HG02798 (cell line): Measurements from ENCODE around the gene LDB3.

Experiments used
- ATAC-seq: cut with Tn5 transposase; IDR thresholded peaks from one replicate; pipeline ENCODE4 v1.9.1; 2021; ENCODE audit warnings: mild to moderate bottlenecking; ENCODE audit not compliant: unreplicated experiment, poor library complexity

LDB3 gene

DNA sequence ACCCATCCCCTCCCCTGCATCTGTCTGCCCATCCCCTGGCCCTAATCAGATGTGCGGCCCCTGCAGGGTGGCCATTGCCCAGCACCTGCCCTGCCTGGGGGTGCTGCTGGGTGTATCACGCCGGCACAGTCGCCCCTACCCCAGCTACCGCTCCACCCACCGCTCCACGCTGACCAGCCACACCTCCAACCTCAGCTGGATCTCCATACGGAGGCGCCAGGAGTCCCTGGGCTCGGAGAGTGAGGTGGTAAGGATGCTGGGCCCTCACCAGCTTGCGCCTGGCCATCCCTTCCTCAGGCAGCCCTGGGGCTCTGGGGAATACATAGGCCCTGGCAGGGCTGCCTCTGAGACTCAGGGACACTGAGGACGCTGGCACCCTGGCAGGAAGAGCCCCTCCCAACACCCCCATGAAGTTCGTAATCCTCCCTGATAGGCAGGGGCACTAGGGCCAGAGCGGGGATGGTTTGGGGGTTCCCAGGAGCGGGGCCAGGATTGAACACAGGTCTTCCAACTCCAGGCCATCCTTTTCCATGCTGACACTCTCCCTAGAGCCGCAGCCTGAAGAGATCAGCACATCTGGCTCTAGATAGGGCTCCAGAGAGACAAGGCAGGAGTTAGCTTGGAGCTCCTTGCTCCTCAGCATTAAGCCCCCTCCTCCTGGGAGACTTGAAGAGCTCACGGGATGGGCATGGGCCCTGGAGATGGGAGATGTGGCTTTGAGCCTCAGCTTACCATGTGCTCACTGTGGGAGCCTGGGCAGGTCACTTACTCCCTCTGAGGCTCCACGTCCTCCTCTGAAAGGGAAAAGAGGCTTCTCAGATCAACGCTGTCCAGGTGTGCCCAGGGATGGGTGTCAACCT lies 5.9 kb upstream of the LDB3 start:
- no peak for ATAC-seq

DNA sequence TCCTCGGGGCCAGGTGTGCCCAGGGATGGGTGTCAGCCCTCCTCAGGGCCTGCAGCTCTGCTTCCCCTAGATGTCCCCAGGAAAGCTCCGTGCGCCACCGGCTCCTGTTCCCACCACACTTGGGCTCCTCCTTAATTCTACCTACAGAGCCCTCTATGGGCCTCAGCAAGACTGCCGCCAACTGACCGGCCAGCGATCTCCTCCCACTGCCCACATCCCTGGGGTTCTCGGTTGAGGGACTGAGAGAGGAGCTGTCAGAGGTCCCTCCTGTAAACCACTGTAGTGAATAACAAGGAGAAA lies 5.3 kb upstream of the LDB3 start:
- no peak for ATAC-seq

DNA sequence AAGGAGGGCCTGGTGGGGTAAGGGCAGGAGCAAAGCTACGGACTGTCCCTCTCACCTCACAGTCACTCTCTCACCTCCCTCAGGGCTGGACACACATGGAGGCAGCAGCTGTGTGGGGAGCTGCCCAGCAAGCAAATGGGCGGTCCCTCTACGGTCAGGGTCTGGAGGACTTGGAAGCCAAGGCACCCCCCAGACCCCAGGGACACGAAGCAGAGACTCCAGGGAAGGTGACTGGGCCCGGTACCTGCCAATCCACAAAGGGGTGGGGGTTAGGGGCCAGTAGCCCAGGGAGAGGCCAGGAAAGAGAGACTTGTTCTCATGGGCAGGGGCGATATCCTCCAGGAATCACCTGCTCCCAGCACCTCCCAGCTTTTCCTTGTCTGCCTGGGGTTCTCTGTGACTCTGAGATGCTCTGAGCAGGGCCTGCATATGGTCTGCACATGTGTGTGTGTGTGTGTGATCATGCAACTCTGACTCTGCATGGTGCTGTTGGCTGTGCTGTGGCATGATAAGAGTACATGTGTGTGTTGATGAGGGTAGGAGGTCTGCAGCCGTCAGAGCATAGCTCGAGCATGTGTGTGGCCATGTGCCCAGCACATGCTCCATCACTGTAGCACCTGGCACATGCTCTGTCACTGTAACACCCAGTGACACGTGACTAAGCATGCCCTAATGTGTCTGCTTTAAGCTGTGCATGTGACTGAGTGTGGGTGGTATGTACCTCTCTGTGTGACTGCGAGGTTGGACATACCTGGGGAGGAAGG lies 4.6 kb upstream of the LDB3 start:
- no peak for ATAC-seq

DNA sequence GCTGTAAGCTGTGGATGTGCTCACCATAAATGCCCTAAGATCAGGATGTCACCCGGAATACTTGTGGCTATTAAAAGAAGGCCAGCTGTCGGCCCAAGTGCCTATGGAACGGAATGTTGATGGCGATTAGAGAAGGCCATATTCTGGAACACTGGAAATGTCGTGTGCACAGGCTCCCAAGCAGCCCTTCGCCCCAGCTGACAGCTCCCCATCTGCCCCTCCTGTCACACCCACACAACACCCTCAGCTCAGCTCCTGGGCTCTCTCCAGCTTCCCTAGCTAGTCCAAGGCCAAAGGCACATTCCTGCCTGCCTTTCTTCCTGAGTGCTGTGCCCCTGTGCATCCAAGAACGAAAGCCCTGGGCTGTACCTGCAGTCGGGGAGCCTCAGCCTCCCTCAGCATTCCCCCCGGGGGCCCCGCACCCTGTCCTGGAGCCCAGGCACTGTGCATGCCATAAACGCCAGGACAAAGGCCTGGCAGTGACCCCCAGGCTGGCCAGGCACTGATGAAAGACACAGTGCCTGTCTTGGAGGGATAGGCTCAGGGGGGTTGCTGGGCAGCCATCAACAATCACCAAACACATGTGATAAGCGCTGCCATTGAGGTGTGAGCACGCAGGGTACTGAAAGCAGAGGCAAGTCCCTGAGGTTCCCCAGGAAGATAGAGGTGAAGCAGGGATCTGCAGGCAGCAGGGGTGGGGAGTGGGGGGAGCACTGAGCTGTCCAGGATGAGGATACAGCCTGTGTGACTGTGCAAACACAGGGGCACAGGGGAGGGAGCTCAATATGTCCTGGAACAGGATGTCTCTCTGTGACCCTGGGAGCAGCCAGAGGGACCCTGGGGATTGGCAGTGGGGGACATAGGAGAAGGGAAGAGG lies 3.7 kb upstream of the LDB3 start:
- no peak for ATAC-seq

DNA sequence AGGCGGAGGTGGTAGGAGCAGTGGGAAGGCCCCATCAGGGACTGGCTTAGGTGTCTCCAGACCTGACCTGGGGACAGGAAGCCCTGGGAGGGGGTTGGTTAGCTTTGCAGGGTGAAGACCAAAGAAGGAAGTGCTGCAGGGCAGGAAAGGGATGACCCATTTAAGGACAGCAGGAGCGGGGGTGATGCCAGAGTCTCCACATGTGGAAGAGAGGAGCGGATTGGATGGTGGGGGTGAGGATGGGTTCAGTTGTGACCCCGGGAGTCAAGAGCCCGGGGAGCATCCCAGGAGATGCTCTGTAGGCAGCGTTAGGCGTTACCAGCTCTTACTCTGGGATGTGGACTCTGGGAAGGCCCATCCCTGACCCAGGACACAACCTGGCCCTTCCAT lies 3.1 kb upstream of the LDB3 start:
- no peak for ATAC-seq

DNA sequence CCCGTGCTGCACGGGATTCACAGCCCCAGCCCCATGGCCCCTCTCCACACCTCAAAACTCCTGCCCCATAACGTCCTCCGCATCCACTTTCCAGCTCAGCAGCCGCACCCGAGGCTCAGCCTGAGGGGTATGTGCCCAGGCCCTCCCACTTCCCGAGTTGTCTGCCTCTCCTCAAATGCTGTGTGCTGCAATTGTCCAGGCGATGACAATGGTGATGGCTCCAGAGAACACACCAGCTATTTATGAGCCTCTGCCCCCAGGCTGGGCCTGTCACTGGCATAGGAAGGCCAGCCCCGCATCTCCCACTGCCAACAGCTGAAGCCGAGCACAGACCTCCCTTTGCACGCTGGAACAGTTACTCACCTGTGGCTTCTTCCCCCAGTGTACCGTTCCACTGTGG lies 2.4 kb upstream of the LDB3 start:
- ATAC-seq = no peak

DNA sequence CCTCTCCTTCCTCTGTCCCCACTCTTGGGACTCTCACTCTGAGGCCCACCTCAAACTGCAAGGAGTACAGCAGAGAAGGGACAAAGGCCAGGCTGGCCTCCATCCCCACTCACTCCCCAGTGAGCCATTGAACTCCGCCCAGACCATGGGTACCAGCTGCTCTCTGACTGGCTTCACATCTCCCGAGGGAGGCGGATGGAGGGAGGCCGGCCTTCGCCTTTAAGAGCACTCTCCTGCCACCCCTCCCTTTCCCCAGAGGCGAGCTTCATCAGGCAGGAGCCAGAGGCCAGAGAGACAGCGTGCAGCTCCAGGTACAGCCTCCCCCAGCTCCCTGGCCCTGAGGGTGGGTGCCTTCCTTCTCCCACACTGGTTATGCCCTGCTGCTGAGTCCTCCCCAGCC lies 1.8 kb upstream of the LDB3 start:
- no peak for ATAC-seq

DNA sequence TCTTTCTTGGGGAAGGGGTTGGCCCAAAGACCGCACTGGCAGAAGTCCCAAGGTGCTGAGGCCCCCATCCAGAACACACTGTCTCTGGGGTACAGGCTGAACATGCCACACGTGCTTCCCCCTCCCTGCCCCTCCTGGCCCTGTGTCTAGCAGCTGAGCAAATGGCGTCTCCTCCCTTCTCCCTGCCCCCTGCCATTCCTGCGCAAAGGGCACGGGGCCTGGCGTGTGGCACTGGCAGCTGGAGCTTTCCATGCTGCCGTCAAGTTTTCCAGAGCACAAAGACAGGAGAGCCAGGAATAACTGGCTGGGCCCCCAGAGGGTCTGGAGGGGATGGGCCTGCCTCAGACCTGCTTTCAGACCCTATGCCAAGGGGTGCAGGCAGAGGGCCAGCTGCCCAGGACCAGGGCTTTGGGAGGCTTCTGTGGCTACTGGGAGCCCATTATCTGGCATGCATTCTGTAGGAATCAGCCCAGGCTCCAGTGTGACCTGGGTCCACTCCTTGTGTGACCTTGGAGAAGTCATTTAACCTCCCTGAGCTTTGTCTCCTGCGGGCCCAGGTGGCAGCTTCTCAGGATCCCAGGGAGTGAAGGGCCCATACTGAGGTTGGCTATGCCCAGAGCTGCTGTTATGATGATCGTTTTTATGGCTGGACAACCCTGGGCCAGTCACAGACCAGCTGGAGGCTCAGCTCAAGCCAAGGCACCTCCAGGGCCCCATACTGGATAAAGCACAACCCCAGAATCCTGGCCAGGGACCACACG lies 710 bp upstream of the LDB3 start:
- ATAC-seq = no peak

DNA sequence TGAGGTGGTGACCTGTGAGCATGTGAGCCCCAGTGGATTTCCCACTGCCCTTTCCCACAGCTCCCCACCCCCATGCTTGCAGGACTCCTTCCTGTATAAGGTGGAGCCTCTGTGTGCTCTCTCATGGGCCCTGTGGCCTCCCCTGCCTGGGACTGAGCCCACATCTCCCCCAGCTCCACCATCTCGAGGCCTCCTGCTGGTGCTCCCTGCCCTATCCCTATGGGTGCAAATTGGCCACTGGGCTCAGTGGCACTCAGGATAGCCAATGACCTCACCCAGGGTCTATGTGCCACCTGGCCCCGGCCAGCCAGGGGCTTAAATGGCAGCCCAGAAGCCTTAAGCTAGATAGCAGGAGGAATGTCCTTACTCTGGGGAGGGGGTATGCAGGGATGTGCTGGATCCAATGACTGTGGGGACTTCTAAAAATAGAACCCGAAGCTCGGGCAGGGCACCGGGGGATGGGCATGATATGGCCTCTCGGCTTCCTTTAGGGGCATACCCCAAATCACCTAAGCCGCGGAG lies 2.0 kb downstream of the LDB3 start:
- no peak for ATAC-seq

DNA sequence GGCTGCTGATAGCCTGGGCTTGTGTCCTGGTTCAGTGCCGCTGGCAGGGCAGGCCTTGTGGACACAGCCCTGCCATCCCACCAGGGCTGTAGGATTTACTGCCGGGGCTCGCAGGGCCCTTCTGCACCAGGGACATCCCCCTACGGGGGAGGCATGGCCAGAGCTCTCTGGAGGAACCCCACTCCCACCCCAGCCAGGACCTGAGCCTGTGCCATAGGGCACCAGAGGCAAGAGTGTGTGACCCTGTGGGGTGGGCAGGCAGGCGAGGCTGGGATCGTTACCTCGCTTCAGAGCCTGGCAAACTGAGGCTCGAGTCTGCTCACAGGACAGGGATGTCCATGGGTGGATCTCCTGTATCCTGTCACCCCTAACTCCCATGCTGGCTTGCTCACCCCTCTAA lies 2.6 kb downstream of the LDB3 start:
- no peak for ATAC-seq

DNA sequence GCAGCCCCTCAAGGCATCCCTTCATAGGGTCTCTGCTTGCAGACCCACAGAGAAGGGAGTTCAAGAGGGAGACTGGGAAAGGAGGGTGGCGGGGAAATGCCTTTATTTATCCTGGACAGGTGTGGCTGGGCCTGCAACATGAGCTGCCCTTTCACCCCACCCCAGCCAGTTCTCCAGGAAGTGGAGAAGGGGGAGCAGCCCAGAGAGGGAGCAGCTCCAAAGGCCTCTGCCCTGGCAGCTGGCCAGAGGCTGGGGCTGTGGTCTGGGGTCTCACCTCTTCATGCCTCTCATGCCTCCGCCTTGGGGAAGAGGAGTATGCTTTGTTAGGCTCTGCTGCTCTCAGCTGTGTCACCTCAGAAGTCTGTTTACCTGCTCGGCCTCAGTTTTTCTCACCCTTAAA lies 3.1 kb downstream of the LDB3 start:
- no peak for ATAC-seq

DNA sequence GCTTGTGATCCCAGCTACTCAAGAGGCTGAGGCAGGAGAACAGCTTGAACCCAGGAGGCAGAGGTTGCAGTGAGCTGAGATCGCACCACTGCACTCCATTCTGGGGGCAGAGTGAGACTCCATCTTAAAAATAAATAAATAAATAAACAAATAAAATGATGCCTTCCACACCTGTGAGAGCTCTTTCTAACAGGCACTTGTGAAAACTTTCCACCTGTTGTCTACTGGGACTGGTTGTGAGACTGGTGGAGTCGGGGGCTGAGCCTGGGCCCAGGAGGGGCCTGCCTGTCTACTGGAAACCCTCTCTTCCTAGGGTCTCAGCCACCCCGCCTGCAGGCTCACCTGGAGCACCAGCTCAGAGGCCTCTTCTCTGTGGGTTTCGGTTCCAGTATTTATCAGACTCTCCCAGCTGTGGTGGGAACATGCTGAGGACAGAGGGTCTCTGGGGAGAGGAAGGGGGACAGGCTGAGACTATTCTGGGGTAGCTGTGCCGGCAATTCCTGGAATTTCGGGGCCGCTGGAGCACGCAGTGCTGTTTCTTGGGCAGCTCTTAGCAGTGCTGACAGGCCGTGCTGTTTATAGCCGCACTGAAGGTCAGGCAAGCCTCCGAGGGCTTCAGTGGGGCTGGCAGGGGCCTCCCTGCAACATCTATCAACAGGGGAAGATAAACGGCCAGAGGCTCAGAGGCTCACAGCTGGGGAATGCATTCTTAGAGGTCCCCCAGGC lies 3.8 kb downstream of the LDB3 start:
- no peak for ATAC-seq

DNA sequence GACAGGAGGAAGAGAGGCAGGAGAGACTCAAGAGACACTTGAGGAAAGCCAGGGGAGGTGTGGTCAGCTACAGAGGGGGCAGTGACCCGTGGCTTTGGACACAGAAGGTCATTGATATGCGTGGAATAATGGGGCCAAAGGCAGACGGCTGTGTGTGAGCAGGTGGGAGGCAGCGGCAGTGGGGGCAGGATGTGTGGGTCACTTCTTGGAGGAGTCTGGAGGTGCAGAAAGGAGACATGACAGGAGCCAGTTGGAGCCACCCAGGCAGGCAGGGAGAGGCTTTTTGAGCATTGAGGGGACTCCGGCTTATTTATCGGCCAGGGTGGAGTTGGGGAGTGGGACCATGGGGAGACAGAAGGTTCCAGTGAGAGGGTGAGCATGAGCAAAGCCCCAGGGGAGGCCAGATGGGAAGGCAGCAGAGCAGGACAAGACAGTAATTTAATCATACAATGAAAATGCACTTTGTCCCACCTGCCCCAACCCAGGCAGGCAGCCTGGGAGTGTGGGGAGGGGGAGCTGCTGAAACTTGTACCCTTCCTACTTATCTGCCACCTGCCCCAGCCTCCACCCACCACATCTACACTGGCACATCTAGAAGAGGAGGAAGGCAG lies 5.0 kb downstream of the LDB3 start:
- ATAC-seq = no peak

DNA sequence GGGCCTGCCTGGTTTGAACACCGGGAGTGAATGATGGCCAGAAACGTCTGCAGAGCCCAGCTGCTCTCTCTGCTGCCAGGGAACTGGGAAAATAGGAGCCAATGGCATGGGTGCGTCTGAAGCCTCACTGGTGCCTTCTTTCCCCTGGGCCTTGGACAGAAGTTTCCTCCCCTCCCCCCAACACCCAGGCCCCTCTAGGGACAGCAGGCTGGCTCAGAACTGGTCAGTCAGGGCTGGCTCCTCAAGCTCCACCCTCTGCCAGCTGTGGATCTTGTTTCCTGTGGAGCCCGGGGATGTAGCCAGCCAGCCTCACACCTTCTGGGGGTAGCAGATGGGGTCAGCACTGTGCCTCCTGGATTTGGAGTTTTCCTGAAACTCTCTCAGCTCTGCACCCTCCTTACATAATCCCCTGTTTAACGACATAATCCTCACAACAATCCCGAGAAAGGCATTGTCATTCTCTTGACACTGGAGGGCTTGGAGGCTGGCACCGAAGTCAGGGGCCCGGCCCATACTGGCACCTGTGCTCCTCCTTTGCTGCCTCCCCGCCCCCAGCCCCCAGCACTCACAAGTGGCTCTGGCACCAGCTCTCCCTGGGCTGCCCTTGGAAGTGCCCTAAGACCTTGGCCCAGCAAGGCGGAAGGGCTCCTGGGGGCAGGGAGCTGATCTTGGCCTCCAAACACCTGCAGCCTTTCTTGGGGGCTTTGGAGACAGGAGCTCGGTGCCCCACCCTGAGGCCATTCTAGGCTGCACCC lies 5.7 kb downstream of the LDB3 start:
- no peak for ATAC-seq

DNA sequence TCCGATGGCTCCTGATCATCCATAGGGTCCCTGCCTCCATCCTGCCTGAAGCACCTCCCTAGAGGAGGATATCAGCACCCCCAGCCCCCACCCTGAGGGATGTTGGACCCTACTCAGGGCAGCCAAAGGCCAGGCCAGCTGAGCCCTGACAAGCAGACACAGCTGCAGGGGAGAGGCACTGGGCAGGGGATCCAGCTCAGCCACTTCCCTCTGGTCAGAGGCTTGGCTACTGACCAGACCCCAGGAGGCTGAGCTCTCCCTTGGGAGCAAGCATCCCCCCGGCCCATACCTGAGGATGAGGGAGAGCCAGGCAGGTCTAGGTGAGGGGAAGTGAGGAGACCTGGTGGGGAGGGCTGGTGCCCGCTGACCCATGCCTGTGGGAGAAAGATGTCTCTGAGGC lies 6.6 kb downstream of the LDB3 start:
- ATAC-seq = no peak

DNA sequence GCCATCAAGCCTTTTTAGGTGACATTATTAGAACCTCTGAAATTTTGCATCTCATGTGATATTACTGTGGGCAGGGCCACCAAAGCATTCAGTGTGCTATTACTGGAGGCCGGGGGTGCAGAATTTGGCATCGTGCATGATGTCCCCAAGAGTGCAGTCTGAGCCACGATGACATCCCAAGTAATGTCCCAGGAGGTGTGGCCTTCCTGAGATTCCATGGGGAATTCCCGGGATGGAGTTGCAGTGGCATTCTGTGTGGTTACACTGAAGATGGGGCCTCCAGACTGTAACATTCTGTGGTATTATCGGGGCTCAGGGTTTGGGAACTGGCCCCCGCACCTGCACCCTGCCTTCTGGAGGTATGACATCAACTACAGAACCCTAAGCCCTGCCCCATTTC lies 9.1 kb downstream of the LDB3 start:
- ATAC-seq = no peak

DNA sequence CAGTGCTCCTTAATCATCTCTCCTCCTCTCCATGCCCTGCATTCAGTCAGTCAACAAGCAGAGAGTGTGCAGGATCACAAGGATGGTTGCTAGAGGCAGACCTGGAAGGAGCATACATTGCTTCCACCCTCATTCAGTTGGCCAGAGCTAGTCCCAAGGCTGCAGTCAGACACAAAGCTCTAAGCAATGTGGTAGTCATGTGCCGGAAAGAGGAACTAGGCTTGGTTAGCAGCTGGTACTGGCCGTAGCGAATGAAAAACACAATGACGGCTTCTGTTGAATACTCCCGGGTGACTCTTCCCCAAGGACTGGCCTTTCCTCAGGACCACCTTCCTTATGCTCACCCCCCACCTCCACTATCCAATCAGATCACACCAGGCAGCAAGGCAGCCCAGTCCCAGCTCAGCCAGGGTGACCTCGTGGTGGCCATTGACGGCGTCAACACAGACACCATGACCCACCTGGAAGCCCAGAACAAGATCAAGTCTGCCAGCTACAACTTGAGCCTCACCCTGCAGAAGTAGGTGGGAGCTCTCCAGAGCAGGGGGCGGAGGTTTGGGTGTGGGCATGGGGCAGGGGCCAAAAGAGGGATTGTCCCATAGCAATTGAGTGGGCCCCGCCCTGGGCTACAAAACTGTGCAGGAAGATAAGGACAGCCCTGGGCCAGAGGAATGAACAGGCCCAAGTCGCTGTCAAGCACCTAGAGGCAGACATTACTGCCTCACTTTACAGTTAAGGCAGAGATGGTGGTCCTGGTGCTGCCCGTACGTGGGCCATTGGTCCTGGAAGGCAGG lies 10.9 kb downstream of the LDB3 start:
- ATAC-seq = no peak

DNA sequence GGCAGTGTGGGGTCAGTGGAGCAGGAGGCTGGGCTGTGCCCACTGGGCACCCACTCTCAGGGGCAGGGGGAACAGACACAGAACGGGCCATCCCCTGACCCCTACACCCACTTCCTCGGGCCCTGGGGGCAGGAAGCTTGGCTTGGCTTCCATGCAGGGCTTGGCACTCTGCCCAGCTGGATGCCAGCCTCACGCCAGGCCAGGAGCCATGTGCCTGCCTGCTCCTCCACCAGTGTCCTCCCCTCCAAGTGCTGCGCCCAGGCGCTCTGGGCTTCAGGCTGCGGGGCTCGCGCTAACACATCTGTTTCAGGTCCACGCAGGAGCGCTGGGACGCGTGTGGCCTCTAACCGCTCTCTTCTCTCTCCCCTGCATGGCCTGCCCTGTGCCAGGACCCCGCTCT lies 12.7 kb downstream of the LDB3 start:
- ATAC-seq = no peak
